DOHH2 (cell line): ENCODE results near the gene P2RX3.

ENCODE experiments used
- H3F3A ChIP-seq: fragments of 200-600 bp; sonication (generic), shearing (Covaris generic); 2 replicates; pipeline ENCODE4 v1.6.0; 2016; ENCODE audit warnings: antibody characterized with exemption, mild to moderate bottlenecking; ENCODE audit not compliant: control insufficient read depth, insufficient read depth
- H3K27ac ChIP-seq: fragments of 200-600 bp; sonication (generic); 2 replicates; pipeline ENCODE4 v1.5.1; 2014; ENCODE audit warnings: low read depth, mild to moderate bottlenecking, low read length, moderate library complexity
- H3K27me3 ChIP-seq: fragments of 200-600 bp; sonication (generic); 2 replicates; pipeline ENCODE4 v1.6.1; 2014; ENCODE audit warnings: mild to moderate bottlenecking, low read length, mixed read lengths; ENCODE audit not compliant: control insufficient read depth
- H3K36me3 ChIP-seq: fragments of 200-600 bp; sonication (generic); 2 replicates; pipeline ENCODE4 v1.6.1; 2014; ENCODE audit warnings: mild to moderate bottlenecking, low read length, moderate library complexity, mixed read lengths; ENCODE audit not compliant: control insufficient read depth
- H3K4me1 ChIP-seq: fragments of 200-600 bp; sonication (generic); 2 replicates; pipeline ENCODE4 v1.6.1; 2014; ENCODE audit warnings: mild to moderate bottlenecking, low read length, mixed read lengths; ENCODE audit not compliant: control insufficient read depth
- H3K4me2 ChIP-seq: fragments of 200-600 bp; sonication (generic); 2 replicates; pipeline ENCODE4 v1.6.0; 2014; ENCODE audit warnings: mild to moderate bottlenecking, low read length, moderate library complexity
- H3K4me3 ChIP-seq: fragments of 200-600 bp; sonication (generic); 2 replicates; pipeline ENCODE4 v1.5.1; 2014; ENCODE audit warnings: mild to moderate bottlenecking, low read length, mixed read lengths
- H3K79me2 ChIP-seq: fragments of 200-600 bp; sonication (generic); 2 replicates; pipeline ENCODE4 v1.6.1; 2014; ENCODE audit warnings: mild to moderate bottlenecking, low read length, mixed read lengths; ENCODE audit not compliant: control insufficient read depth
- H3K9me2 ChIP-seq: fragments of 200-600 bp; sonication (generic); replicated peaks from 2 replicates; pipeline ENCODE4 v1.6.1; 2014; ENCODE audit warnings: mild to moderate bottlenecking, low read length, mixed read lengths; ENCODE audit not compliant: control insufficient read depth
- H3K9me3 ChIP-seq: fragments of 200-600 bp; sonication (generic); 2 replicates; pipeline ENCODE4 v1.6.1; 2014; ENCODE audit warnings: antibody characterized with exemption, low read length, mixed read lengths; ENCODE audit not compliant: control insufficient read depth, insufficient read depth
- H4K20me1 ChIP-seq: fragments of 200-600 bp; sonication (generic); 2 replicates; pipeline ENCODE4 v1.6.0; 2014; ENCODE audit warnings: low read depth, mild to moderate bottlenecking, antibody characterized with exemption, low read length, moderate library complexity; ENCODE audit not compliant: control insufficient read depth, insufficient read depth
- EZH2phosphoT487 ChIP-seq: fragments of 200-600 bp; sonication (generic); IDR thresholded peaks from 2 replicates; pipeline ENCODE4 v1.6.1; 2017; ENCODE audit warnings: borderline replicate concordance, mild to moderate bottlenecking, antibody characterized with exemption, low read length, moderate library complexity, mixed read lengths
- TF ChIP-seq, protein P1 (sequence below): fragments of 200-600 bp; sonication (generic); IDR thresholded peaks from one replicate; pipeline ENCODE4 v1.5.1; 2014; ENCODE audit warnings: antibody characterized with exemption, mild to moderate bottlenecking, low read depth, low read length; ENCODE audit not compliant: poor library complexity, severe bottlenecking

Gene P2RX3

DNA sequence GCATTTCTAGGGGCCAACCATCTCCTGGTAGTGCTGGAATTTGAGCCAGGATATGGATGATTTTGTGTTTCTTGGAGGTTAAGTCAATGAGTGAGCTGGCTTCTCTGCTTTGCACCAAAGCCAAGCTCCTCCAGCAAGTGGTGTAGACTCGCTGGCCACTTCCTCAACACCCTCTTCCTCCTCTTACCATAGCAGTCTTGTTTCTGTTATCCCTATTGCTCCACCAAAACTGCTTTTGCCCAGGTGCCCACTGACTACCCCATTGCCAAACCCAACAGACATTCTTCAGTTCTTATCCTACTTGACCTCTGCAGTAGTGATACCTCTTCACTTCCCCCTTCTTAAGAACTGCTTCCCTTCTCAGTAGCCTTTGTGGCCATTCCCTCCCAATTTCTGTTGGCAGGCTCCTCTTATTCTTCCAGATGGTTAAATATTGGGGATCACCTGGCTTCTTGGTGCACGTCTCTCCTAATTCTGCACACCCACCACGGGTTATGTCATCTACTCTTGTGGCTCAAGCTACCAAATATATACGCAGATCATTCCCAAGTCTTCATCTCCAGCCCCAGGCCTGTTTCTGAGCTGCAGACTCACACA lies 59.3 kb downstream of the P2RX3 start:
- TF ChIP-seq EZH2phosphoT487, result no peak
- TF ChIP-seq, protein P1, sequence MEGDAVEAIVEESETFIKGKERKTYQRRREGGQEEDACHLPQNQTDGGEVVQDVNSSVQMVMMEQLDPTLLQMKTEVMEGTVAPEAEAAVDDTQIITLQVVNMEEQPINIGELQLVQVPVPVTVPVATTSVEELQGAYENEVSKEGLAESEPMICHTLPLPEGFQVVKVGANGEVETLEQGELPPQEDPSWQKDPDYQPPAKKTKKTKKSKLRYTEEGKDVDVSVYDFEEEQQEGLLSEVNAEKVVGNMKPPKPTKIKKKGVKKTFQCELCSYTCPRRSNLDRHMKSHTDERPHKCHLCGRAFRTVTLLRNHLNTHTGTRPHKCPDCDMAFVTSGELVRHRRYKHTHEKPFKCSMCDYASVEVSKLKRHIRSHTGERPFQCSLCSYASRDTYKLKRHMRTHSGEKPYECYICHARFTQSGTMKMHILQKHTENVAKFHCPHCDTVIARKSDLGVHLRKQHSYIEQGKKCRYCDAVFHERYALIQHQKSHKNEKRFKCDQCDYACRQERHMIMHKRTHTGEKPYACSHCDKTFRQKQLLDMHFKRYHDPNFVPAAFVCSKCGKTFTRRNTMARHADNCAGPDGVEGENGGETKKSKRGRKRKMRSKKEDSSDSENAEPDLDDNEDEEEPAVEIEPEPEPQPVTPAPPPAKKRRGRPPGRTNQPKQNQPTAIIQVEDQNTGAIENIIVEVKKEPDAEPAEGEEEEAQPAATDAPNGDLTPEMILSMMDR, result no peak
- no peaks in the 10 kb centered on the region for H3K36me3 ChIP-seq
- no peaks in the 10 kb centered on the region for H3K79me2 ChIP-seq
- H3F3A ChIP-seq, result no peaks in the 10 kb centered on the region
- 0 out of 2 replicates have a peak, but pooled peaks cover 3% of the 10 kb centered on the region for H4K20me1 ChIP-seq
- no peaks in the 10 kb centered on the region for H3K9me3 ChIP-seq
- H3K27ac ChIP-seq, result no peak overlapping the region
- H3K27me3 ChIP-seq, result no peaks in the 10 kb centered on the region
- H3K9me2 ChIP-seq, result no peaks in the 10 kb centered on the region
- H3K4me3 ChIP-seq, result no peak overlapping the region
- H3K4me2 ChIP-seq, result no peak overlapping the region
- no peaks in the 10 kb centered on the region for H3K4me1 ChIP-seq

DNA sequence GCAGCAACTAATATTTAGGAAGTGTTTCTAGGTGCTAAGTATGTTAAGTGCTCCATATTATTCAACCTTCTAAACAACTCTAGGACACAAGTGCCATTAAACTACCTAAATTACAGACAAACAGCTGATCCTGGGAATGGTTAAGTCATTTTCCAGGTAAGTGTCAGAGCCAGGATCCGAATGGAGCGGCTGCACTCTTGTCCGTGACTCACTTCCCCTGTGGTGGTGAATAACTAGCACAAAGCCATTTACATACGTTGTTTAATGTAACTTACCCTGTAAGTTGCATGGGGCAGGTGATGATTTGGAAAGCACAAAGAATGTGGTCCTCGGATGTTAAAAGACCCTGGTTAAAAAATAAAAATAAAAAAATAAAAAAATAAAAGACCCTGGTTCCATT lies 61.1 kb downstream of the P2RX3 start:
- Histone ChIP-seq H3K9me3 (no peaks in the 10 kb centered on the region), H3K4me1 (no peaks in the 10 kb centered on the region), H3K27ac (no peak overlapping the region), H3K4me3 (no peak overlapping the region), H3K27me3 (no peaks in the 10 kb centered on the region), H3F3A (peaks cover 5% of the 10 kb centered on the region), H3K79me2 (no peaks in the 10 kb centered on the region), H3K4me2 (no peak overlapping the region), H3K36me3 (no peaks in the 10 kb centered on the region), H4K20me1 (0 out of 2 replicates have a peak, but pooled peaks cover 3% of the 10 kb centered on the region), H3K9me2 (no peaks in the 10 kb centered on the region)
- TF ChIP-seq EZH2phosphoT487, result no peak
- TF ChIP-seq, protein P1, result no peak

DNA sequence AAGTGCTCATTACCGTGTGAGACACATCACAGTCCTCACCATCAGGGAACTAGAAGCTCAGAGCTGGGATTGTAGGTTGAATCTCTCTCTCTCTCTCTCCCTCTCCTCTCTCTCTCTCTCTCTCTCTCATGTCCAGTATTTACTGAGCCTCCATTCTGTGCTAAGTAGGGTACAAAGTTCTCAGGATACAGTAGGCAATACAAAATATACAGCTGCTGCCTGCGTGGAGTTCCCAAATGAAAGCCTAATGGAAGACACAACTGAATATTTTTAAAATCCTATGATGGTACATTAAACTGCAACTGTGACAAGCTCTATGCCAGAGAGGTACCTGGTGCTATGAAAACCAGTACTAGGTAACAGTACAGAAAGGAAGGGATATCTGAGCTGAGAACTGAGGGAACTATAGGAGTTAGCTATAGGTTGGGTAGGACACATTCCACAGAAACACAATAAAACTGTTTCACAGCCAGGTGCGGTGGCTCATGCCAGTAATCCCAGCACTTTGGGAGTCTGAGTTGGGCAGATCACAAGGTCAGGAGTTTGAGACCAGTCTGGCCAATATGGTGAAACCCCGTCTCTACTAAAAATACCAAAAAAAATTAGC lies 61.9 kb downstream of the P2RX3 start:
- H3K27me3 ChIP-seq, result no peaks in the 10 kb centered on the region
- H3K9me3 ChIP-seq, result no peaks in the 10 kb centered on the region
- no peaks in the 10 kb centered on the region for H3K9me2 ChIP-seq
- TF ChIP-seq EZH2phosphoT487, result no peak
- TF ChIP-seq, protein P1, result no peak
- H3K4me2 ChIP-seq, result no peak overlapping the region
- H3K36me3 ChIP-seq, result peaks cover 1% of the 10 kb centered on the region; the same call in 1 of the 2 replicates
- H3K4me3 ChIP-seq, result no peak overlapping the region
- 0 out of 2 replicates have a peak, but pooled peaks cover 3% of the 10 kb centered on the region for H4K20me1 ChIP-seq
- H3K27ac ChIP-seq, result no peak overlapping the region
- peaks cover 13% of the 10 kb centered on the region for H3F3A ChIP-seq
- no peaks in the 10 kb centered on the region for H3K79me2 ChIP-seq
- no peaks in the 10 kb centered on the region for H3K4me1 ChIP-seq
